NCI-H1105 (cell line): ENCODE data around the gene CHURC1.

Source experiments
- DNase-seq: peaks from one replicate; lab custom pipeline; 2025; lab: John Stamatoyannopoulos, UW

CHURC1 gene

DNA sequence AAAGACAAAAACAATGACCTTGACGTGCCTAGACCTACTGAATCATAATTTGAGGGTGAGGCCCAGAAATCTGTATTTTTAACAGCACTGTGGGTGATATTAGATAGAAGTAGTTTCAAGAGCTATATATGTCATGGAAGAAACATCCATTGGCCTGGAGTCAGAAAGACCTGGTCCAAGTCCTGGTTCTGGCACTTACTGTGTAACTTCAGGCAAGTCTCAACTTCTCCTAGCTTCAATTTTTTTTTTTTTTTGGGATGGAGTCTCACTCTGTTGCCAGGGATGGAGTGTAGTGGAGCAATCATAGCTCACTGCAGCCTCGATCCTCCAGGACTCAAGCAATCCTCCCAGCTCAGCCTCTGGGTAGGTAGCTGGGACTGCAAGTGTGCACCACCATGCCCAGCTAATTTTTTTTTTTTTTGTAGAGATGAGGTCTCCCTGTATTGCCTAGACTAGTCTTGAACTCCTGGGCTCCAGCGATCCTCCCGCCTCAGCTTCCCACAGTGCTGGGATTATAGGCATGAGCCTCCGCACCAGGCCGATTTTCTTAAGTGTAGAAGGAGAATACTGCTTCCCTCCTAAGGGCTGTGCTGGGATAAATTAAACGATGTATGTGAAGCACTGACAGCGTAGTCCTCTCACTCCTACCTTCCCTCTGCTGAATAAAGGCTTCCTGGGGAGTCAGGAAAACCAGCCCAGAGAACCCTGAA, 42.6 kb downstream of the CHURC1 start:
- no peak for DNase-seq

GRCh38 chr14:64958201-64958600, 43.9 kb downstream of the CHURC1 start:
- DNase-seq = no peak

GRCh38 chr14:64958743-64959142, 44.5 kb downstream of the CHURC1 start:
- no peak for DNase-seq

- DNase-seq = no peak
These were observed 46.6 kb downstream of the CHURC1 start for GRCh38 chr14:64960762-64961276.

DNA sequence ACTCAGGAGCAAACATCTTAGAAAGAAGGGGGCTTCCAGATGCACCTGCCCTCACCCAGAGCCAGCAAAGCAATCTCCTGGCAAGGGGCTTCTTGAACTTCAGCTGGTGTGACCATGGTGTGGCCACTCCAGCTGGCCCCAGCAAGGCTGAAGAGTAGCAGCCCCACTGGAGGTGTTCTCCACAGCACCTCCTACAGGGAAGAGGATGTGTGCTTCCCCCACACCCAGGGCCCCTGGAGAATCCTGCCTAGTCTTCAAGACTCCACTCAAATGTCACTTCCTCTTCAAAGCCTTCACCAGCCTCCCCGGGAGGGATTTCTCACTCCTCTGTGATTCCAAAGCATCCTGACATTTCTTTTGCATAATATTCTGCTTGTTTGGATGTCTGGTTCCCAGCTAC, 49.4 kb downstream of the CHURC1 start:
- no peak for DNase-seq

DNA sequence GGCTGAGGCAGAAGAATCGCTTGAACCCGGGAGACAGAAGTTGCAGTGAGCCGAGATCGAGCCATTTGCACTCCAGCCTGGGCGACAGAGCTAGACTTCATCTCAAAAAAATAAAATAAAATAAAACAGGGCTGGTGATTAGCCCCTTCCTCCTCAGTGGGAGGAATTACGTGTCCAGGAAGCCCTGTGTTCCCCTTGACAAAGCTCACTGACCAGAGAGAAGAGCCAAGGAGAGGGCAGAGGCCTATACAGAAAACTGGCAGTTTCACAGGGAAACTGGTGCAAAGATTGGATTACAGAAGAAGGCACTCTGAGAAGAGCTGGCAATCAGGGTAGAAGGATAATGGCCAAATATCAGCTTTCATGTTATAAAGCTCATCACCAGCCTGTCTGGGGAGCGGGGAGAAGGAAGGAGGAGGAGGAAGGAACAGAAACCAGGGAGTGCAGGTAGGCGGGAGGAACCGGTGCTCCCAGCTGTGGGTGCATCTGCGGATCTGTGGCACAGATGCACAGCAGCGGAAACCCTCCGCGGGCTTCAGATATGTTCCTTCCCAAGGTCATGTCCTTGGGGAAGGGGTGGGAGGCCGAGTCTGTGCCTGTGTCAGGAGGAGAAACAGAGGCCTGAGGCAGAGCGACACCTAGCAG, 51.2 kb downstream of the CHURC1 start:
- no peak for DNase-seq

- DNase-seq = no peak
These were observed 52.7 kb downstream of the CHURC1 start for GRCh38 chr14:64966976-64967375.

DNA sequence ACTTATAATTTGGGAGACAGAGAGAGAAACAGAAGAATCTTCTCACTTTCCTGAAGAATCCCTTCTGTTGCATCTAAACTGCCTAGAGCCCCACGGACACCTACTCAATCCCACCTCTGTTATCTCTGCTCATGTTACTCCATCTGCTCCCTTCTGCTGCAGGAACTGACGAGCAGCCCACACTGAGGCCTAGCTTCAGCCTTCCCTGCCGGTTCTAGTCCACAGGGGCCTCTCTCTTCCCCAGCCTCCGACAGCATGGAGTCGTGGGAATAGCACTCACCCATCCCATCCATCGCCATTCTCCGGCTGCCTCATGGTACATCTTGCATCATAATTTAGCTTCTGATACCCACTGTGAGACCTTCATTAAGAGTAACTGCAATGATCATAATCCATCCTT, 53.9 kb downstream of the CHURC1 start:
- DNase-seq = no peak

- no peak for DNase-seq
These were observed 54.4 kb downstream of the CHURC1 start for GRCh38 chr14:64968651-64969050.

- DNase-seq = no peak
These were observed 55.8 kb downstream of the CHURC1 start for GRCh38 chr14:64970041-64970440.

DNA sequence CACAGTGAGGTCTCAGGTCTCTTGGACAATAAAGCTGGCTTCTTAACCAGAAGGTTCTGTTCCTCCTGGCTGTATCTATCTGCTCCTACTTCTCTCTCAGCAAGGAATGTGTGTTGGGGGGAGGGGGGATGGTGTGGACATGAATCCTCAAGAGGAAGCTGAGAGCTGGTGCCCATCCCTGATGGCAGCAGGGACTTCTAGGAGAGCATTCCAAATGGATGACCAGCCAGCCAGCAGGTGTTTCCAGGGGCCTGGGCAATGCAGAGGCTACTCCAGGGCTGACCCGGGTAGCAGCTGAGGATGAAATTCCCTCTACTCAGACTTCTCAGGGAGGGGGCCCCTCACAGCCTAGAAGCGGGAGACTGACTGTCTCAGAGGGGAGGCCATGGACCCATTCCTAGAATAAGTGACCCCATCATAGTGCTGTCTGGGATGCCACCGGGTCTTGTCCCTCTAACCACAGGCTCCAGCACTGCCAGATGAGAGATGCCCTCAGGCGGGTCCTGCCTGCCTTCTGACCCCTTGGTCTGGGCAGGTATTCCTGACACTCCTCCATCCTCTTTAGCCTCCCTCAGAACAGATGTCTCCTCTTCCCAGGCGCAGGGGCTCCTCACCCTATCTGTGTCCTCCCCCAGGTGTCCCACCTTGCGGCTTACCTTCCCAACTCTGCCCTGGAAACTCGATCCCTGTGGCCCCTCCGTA, 56.7 kb downstream of the CHURC1 start:
- no peak for DNase-seq

GRCh38 chr14:64971491-64971942, 57.3 kb downstream of the CHURC1 start:
- no peak for DNase-seq

DNA sequence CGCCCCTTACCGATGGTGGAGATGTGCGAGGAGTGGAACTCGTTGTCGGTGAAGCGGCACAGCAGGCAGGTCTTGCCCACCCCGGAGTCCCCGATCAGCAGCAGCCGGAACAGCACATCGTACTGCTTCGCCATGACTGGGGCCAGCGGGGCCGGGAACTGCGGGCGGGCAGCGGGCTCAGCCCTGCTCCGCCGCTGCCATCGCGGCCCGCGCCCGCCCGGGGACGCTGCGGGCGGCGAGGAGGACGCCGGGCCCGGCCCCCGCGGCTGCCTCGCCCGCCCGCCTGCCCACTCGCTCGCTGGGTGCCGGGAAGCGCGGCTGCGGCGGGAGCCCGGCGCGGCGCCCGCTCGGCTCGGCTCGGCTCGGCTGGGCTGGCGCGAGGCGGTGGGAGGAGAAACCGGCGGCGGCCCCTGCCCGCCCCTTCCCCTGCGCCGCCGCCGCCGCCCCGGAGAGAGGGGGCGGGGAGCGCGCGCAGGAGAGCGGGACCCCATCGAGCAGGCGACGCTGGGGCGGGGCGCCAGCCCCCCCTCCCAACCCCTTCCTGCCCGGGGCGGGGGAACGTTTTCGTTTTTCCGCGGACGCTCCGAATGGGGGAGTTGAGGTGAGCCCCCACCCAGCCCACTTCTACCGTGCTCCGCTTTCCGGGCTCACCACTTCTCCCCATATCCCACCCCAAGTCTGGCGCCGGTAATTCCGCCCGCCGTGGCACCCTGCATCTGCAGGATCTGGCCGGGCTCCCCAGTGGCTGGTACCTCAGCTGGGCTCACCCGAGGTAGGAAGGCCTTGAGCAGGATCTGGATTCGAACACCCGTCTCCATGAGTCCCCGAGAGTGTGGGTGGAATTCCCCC, 57.9 kb downstream of the CHURC1 start, which contains the start of gene RAB15:
TSS of gene RAB15 (minus strand) at position 394 of the 849 bp plus-strand sequence. CDS start at position 134, 260 bp downstream.
- peak; percentile 51 for DNase-seq

DNA sequence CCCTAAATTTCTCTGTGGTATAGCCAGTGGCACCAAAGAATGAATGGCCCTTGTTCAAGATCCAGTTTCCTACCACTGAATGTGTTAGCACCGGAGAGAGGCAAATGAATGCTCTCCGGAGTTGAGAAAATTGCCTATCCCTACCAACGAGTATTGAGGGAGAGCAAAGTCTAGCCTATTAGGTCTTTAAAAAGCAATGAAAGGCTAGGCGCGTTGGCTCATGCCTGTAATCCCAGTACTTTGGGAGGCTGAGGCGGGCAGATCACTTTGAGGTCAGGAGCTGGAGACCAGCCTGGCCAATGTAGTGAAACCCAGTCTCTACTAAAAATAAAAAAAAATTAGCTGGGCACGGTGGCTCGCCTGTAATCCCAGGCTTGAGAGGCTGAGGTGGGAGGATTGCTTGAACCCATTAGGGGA, 58.8 kb downstream of the CHURC1 start:
- no peak for DNase-seq

- no peak for DNase-seq
These were observed 59.6 kb downstream of the CHURC1 start for GRCh38 chr14:64973826-64974225.

DNA sequence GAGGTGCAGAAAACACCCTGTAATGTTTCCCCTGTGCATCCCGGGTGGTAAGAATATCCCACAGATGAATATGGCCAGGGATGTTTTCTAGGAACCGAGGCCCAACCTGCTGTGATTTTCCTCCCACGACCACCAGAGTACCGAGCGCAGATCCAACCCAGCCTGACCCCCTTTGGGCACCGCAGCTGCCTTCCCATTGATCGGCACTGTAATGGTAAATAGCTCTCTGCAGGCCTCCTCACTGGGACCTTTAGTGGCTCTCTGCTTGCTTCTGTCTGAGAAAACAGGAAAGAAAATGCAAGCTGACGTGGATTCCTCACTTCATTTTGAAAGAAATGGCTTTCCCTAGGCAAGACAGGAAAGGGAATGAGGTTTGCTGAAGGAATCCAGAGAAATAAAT, 60.3 kb downstream of the CHURC1 start:
- DNase-seq = no peak

- no peak for DNase-seq
These were observed 65.2 kb downstream of the CHURC1 start for GRCh38 chr14:64979336-64980074.

- DNase-seq = peak; percentile 28
These were observed 69.4 kb downstream of the CHURC1 start for GRCh38 chr14:64983439-64984310.
